DLD1 (cell line): ENCODE measurements around the gene MROH8.
"Not testable (repeated sequence)": the region's sequence is repeated elsewhere in the genome, so short reads cannot be mapped to it uniquely, and the experiment has no call there.

Experiments
- in situ Hi-C: cut with HindIII; loops from 2 replicates; pipeline ENCODE4 v1.10.0; 2017; ENCODE audit warnings: low sequenced_read_pairs

Gene MROH8

GRCh38 chr20:37095599-37096414, 83.5 kb downstream of the MROH8 start, which contains the start of gene RBL1:
RBL1 (minus strand) TSS chr20:37095997; CDS start chr20:37095928, 69 bp downstream.
- in situ Hi-C loops: no loop called here

GRCh38 chr20:37095108-37095598, 84.2 kb downstream of the MROH8 start:
- in situ Hi-C loops: no loop called here

DNA sequence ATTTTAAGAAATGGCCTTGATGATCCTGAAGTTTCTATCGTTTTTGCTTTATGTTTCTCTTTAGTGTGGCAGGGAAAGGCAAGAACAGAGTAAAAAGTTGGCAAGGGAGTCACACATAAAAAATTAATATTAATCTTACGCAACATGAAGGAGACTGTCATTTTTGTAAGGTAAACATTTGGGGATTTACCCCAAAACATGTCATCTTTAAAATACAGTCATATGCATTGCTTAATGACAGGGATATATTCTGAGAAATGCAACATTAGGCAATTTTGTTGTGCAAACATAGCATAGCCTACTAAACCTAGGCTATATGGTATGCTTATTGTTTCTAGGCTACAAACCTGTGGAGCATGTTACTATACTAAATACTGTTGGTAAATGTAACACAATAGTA, 88.9 kb downstream of the MROH8 start:
- in situ Hi-C loops: no loop called here

DNA sequence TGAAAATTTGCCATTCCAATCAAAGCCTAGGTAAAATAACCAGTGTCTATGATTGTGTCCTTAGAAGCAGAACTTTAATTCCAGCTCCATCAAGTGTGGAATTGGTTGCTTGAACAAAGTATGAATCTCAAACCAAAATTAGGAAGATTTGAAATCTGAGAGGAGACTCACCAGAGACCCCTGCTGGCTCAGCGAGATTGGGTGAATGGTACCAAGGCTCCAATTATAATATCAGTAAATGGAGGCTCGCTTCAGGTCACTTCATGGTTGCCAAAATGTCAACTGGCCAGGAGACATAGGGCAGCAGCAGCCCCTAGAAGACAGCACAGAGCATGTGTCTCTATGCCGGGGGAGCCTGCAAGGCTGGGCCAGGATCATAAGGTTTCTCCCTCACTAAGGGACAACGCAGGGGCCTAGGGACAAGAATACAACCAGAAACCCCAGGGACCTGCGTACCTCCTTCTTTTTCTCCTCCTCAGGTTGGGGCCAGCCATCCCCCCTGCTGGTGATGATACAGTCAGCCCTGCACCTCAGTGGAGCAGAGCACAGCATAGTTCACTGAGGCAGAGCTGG, 97.5 kb downstream of the MROH8 start:
- in situ Hi-C loops: no loop called here

GRCh38 chr20:37077009-37077408, 102.3 kb downstream of the MROH8 start:
- in situ Hi-C loops: no loop called here

GRCh38 chr20:37075932-37076685, 103.2 kb downstream of the MROH8 start:
- in situ Hi-C loops: no loop called here

DNA sequence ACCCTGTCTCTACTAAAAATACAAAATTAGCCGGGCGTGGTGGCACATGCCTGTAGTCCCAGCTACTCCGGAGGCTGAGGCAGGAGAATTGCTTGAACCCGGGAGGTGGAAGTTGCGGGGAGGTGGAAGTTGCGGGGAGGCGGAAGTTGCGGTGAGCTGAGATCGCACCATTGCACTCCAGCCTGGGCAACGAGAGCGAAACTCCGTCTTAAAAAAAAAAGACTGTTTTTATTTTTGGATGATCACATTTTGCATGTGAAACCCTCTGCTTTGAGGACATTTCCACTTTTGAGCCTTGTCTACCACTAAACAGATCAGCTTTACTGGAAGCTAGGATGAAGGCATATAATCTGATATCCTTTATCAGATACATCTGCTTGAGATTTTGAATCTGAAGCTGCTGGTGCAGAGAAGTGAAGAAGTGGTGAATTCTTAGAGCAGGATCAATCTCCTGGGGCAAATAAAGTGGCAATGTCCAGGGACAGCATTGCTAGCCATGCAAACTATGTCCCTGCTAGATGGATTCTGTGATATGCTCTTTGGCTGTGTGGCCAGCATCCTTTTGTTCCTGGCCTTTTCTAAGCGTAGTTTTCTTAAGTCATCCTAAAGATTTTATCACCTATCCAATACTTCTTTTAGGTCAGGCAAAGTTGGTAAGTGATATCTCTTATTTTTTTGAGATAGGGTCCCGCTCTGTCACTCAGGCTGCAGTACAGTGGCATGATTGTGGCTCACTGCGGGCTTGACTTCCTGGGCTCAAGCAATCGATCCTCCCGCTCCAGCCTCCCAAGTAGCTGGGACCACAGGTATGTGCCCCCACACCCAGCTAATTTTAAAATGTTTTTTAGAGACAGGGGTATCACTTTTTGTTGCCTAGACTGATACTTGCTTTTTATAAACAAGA, 106.8 kb downstream of the MROH8 start:
- in situ Hi-C loops: no loop called here

DNA sequence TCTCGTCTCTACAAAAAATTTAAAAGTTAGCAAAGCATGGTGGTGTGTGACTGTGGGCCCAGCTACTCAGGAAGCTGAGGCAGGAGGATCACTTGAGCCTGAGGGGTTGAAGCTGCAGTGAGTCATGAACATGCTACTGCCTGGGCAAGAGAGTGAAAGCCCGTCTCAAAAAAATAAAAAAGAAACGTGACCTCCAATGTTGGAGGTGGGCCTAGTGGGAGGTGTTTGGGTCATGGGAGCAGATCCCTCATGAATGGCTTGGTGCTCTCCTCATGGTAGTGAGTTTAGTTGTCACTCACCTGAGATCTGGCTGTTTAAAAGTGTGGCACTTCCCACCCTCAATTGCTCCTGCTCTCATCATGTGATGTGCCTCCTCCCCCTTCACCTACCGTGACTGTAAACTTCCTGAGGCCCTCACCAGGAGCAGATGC, 107.9 kb downstream of the MROH8 start:
- in situ Hi-C loops: no loop called here

GRCh38 chr20:37069563-37069962, 109.8 kb downstream of the MROH8 start:
- in situ Hi-C loops: not testable (repeated sequence)

DNA sequence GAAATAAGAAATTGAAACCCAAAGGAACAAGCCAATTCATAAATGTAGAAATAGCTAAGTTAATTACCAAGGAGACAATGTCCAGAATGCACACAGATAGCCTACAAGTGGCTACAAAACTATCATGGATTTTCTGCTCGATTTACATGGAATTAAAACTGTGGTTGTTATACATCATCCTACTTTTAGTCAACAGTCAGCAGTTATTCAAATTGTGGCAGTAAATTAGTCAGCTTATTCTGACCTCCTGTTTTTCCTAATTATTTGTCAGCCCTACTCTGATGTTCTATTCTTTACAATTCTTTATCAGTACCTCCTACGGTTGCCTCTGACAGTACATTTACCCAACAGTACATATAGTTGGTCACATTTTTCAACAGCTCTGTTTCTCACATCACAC, 113.2 kb downstream of the MROH8 start:
- in situ Hi-C loops: no loop called here

DNA sequence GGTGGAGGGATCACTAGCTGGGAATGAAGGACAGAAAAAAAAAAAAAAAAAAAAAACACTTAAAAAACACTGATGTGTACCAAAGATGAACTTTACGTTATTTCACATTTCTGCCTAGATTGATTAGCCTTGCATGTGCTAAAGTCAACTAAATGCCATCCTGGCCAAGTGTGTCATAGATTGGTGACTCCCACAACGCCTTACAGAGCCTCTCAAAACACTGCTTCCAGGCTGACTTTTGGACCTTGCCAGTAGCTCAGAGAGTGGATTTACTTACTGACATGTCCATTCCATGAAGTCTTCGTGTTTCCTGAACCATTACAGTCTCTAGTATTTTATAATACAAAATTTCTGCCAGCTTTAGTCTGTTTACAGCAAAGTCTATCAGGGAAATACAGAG, 124.1 kb downstream of the MROH8 start:
- in situ Hi-C loops: no loop called here

GRCh38 chr20:37053230-37053950, 126.0 kb downstream of the MROH8 start:
- in situ Hi-C loops: no loop called here
